Muscle of arm (tissue), 12 donors: ENCODE data around the gene MKRN1. TPM values are rescaled to one million over a fixed set of nuclear protein-coding genes. Genes with fewer than 3 reads are reported as not detected.
"Not testable (repeated sequence)": the region's sequence is repeated elsewhere in the genome, so short reads cannot be mapped to it uniquely, and the experiment has no call there.

Experiments
- DNase-seq: peaks from one replicate; pipeline ENCODE4 v3.0.0-alpha.2; 2013
- polyA plus RNA-seq, 12 donors: library from polyadenylated mRNA; unstranded; fragments of 120-200 nt; gene quantifications; one replicate each; pipeline ENCODE4 v1.2.1, GENCODE V29; 2013; ENCODE audit not compliant: insufficient read length in 12 of 12

Gene MKRN1
- polyA plus RNA-seq, 12 donors = 55.9 to 111 (median 82.9) TPM; not detected in 1

DNA sequence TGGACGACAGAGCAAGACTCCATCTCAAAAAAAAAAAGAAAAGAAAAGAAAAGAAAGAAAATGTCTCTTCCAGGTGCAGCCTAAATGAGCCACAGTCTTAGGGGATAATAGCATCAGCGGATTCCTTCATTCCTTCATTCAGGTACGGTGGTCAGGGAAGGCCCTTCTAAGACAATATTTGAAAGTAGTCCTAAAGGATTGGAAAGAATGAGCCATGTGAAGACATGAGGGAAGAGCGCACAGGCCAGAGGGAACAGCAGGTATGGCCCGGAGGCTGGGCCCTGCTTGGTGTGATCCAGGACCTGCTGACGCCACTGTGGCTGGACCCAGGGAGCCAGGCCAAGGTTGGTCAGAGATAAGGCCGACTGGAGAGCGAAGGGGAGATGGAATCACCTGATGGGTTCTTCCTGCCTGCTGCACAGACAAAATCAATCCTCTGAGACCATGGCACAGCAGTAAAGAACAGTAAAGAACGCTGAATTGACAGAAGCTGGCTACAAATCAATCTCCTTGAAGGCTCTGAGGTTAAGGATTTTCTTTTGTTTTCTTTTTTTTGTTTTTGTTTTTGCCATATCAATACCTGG is 16.3 kb upstream of the MKRN1 start:
- no peak for DNase-seq

DNA sequence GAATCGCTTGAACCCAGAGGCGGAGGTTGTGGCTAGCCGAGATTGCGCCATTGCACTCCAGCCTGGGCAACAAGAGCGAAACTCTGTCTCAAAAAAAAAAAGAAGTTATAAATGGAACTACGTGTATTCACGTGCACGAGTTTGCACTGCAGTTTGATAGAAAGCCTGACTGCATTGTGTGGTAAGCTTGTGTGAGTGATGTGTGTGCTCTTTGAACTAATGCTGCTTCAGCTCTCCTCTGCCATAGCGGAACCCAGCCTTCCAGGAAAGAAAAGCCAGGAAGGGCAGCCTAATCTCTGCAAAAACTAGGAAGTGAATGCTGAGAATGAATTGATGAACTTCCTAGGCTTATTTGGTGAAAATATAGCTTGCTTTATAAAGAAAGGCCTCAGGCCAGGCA is 15.6 kb upstream of the MKRN1 start:
- DNase-seq = no peak

DNA sequence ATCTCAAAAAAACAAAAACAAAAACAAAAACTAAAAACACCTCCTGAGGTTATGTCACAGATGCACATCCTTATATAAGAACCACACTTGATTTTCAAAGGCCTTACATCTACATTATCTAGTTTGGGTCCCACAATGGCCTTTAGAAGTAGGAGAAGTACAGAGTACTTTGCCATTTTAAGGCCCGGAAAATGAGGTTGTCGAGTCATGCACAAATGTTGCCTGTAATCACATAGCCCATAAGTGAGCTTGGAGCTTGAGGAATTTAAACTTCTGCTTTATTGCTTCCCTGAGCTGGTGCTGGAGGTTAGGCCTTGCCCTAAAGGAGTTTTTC is 9.7 kb upstream of the MKRN1 start:
- no peak for DNase-seq

- DNase-seq = no peak
Measured at GRCh38 chr7:140485500-140486265, 6.4 kb upstream of the MKRN1 start.

GRCh38 chr7:140484951-140485499 is 5.7 kb upstream of the MKRN1 start:
- DNase-seq = no peak

DNA sequence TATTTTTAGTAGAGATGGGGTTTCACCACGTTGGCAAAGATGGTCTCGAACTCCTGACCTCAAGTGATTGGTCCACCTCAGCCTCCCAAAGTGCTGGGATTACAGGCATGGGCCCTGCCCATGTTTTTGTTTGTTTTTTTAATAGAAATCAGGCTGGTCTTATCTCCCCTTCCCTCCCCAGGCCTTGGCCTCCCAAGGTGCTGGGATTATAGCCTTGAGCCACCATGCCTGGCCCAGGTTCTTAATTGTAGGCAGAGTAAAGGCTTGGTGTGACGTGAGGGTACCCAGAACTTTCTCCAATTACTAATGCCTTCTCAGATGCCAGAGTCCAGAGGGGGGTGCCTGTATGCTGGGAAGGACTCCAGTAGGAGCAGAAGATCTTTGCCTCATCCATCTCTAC is 5.2 kb upstream of the MKRN1 start:
- no peak for DNase-seq

GRCh38 chr7:140479739-140480084 is 407 bp upstream of the MKRN1 start:
- no peak for DNase-seq

- DNase-seq = peak; percentile 45
Measured at GRCh38 chr7:140478246-140479061, 851 bp downstream of the MKRN1 start.

- DNase-seq = no peak
Measured at GRCh38 chr7:140476698-140477261, 2.5 kb downstream of the MKRN1 start.

GRCh38 chr7:140475747-140476333 is 3.5 kb downstream of the MKRN1 start:
- peak; percentile 27 for DNase-seq

DNA sequence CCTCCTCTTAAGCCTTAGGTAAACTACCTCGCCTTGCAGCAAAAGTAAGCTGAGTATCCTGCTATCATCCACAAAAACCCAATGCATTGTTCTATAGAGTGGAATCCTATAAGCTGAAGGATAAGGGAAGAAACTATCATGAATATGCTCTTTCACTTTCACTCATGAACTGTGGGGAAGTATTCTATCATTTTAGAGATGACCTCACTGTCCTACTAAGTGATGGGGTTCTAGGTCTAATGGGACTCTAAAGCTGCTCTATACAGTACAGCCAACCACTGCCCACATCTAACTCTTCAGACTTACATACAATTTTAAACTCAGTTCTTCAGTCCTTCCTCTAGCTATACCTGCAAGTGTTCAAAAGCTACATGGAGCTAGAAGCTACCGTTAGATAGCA is 16.2 kb downstream of the MKRN1 start:
- no peak for DNase-seq

GRCh38 chr7:140458916-140459315 is 20.4 kb downstream of the MKRN1 start:
- DNase-seq = no peak

DNA sequence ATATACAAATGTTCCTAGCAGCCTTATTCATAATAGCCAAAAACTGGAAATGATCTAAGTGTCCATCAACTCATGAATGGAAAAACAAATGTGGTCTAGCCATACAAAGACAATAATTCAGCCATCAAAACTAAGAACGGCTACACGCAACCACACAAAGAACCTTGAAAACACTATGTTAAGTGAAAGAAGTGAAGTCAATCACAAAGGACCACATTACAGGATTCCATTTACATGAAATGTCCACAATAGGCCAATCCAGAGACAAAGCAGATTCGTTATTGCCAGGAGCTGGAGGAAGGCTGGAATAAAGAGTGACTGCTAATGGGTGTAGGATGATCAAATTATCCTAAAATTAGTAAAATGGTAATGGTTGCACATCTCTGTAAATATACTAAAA is 21.1 kb downstream of the MKRN1 start:
- DNase-seq = no peak

GRCh38 chr7:140456551-140457051 is 22.7 kb downstream of the MKRN1 start:
- no peak for DNase-seq

DNA sequence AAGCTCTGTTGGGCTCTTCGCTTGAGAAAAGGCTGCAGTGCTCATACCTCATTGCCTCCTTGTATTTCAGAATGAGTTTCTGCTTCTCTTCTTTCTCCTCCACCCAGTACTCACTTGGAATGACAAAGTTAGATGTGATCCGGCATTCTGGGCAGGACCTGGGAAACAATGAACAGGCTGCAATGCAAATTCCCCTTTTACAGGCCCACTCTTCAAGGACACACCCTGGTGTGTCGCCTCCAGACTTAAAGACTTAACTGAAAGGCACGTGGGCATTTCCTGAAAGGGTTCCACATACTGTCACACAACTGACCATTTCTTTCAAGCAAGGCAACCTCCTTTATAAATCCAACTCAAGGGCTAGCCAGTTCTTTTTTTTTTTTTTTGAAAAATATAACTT is 23.6 kb downstream of the MKRN1 start:
- DNase-seq = no peak

GRCh38 chr7:140454657-140455015 is 24.7 kb downstream of the MKRN1 start:
- DNase-seq = no peak

DNA sequence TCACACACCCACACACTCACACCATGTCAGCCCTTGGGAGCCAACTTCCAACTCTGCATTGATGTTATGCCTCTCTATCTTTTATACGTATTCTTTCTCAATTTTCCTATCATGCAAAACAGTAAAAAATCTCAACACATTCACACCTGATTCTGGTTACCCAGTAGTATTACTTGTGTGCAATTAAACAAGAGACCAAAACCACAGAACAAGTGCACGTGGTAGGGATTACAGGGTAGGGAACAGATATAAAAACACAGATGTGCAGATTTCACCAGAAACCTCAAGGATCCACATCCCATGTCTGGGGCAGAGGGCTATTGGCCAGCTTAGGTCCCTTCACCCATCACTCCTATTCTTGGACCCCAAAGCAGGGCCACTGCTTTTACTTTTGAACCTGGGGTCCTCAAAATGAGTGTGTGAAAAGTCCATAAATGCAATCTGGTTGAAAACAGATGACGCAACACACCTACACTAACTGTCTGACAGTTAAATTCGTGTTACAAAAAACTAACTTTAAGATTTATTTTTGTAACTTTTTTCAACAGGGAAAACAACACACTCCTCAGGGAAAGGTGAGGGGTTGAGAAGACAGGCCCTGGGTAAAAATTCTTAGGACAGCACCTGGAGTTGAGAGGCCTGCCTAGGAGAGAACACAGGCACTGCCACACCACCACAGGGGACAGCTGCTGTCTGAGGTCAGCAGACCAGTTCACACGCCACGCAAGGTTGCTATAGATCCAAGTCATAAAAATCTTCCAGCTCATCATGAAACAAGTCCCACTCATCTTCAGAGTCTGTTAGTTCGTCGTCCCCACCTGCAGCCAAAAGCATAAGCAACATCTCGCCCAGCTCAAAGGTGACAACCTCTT is 25.3 kb downstream of the MKRN1 start:
- not testable (repeated sequence) for DNase-seq

DNA sequence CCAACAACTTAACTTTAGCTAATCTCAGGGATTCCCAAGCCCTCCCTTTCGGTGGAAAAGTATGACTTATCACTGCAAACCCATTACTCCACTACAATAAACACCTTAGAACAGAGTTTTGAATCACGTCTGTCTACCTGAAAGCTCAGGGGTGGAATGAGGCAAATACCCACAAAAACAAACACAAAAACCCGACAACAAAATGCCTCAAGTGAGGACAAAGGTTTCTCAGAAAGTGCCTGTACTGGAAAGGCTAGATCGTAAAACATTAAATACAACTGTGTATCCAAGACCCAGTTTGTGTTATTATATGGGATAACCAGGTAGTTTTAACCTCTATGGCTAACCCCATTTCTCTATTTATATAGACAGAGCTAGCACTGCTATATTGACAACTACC is 26.0 kb downstream of the MKRN1 start:
- no peak for DNase-seq

- no peak for DNase-seq
Measured at GRCh38 chr7:140451716-140452115, 27.6 kb downstream of the MKRN1 start.

DNA sequence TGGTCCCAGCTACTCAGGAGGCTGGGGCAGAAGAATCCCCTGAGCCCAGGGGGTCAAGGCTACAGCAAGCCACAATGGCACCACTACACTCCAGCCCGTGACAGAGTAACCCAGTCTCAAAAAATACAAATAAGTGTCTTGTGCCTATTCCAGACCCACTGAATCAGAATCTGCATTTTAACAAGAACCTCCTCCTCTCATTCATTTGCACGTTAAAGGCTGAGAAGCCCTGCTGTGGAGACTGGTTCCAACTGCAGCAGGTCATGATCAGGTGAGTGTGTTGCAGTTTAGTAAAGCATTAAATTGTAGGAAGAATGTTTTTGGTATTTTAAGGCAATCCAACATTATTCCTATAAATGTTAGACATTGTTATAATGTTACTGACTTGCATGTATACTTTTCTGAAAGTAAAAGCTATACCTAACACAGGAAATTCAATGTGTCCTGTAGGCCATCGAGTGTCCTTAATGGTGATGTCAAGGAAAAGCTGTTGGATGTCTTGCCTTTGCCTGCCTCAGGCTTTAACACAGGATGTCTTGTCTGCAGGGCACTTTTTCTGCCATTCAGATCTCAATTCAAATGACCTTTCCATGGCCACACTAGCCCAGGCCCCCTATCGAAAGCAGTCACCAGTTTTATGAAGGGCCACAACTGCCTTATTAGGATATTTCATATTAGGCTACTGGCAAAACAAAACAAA is 30.4 kb downstream of the MKRN1 start:
- no peak for DNase-seq
